DOHH2 (cell line): ENCODE results near the gene TMEM114.

Experiments used
- H3F3A ChIP-seq: fragments of 200-600 bp; sonication (generic), shearing (Covaris generic); 2 replicates; pipeline ENCODE4 v1.6.0; 2016; ENCODE audit warnings: antibody characterized with exemption, mild to moderate bottlenecking; ENCODE audit not compliant: control insufficient read depth, insufficient read depth
- H3K27ac ChIP-seq: fragments of 200-600 bp; sonication (generic); 2 replicates; pipeline ENCODE4 v1.5.1; 2014; ENCODE audit warnings: low read depth, mild to moderate bottlenecking, low read length, moderate library complexity
- H3K27me3 ChIP-seq: fragments of 200-600 bp; sonication (generic); 2 replicates; pipeline ENCODE4 v1.6.1; 2014; ENCODE audit warnings: mild to moderate bottlenecking, low read length, mixed read lengths; ENCODE audit not compliant: control insufficient read depth
- H3K36me3 ChIP-seq: fragments of 200-600 bp; sonication (generic); 2 replicates; pipeline ENCODE4 v1.6.1; 2014; ENCODE audit warnings: mild to moderate bottlenecking, low read length, moderate library complexity, mixed read lengths; ENCODE audit not compliant: control insufficient read depth
- H3K4me1 ChIP-seq: fragments of 200-600 bp; sonication (generic); 2 replicates; pipeline ENCODE4 v1.6.1; 2014; ENCODE audit warnings: mild to moderate bottlenecking, low read length, mixed read lengths; ENCODE audit not compliant: control insufficient read depth
- H3K4me2 ChIP-seq: fragments of 200-600 bp; sonication (generic); 2 replicates; pipeline ENCODE4 v1.6.0; 2014; ENCODE audit warnings: mild to moderate bottlenecking, low read length, moderate library complexity
- H3K4me3 ChIP-seq: fragments of 200-600 bp; sonication (generic); 2 replicates; pipeline ENCODE4 v1.5.1; 2014; ENCODE audit warnings: mild to moderate bottlenecking, low read length, mixed read lengths
- H3K79me2 ChIP-seq: fragments of 200-600 bp; sonication (generic); 2 replicates; pipeline ENCODE4 v1.6.1; 2014; ENCODE audit warnings: mild to moderate bottlenecking, low read length, mixed read lengths; ENCODE audit not compliant: control insufficient read depth
- H3K9me2 ChIP-seq: fragments of 200-600 bp; sonication (generic); replicated peaks from 2 replicates; pipeline ENCODE4 v1.6.1; 2014; ENCODE audit warnings: mild to moderate bottlenecking, low read length, mixed read lengths; ENCODE audit not compliant: control insufficient read depth
- H3K9me3 ChIP-seq: fragments of 200-600 bp; sonication (generic); 2 replicates; pipeline ENCODE4 v1.6.1; 2014; ENCODE audit warnings: antibody characterized with exemption, low read length, mixed read lengths; ENCODE audit not compliant: control insufficient read depth, insufficient read depth
- H4K20me1 ChIP-seq: fragments of 200-600 bp; sonication (generic); 2 replicates; pipeline ENCODE4 v1.6.0; 2014; ENCODE audit warnings: low read depth, mild to moderate bottlenecking, antibody characterized with exemption, low read length, moderate library complexity; ENCODE audit not compliant: control insufficient read depth, insufficient read depth
- CTCF ChIP-seq: fragments of 200-600 bp; sonication (generic); IDR thresholded peaks from one replicate; pipeline ENCODE4 v1.5.1; 2014; ENCODE audit warnings: antibody characterized with exemption, mild to moderate bottlenecking, low read depth, low read length; ENCODE audit not compliant: poor library complexity, severe bottlenecking
- EZH2phosphoT487 ChIP-seq: fragments of 200-600 bp; sonication (generic); IDR thresholded peaks from 2 replicates; pipeline ENCODE4 v1.6.1; 2017; ENCODE audit warnings: borderline replicate concordance, mild to moderate bottlenecking, antibody characterized with exemption, low read length, moderate library complexity, mixed read lengths

TMEM114 gene

GRCh38 chr16:8544406-8544805 is 45.9 kb downstream of the TMEM114 start:
- H3K79me2 ChIP-seq, result no peaks in the 10 kb centered on the region
- 0 out of 2 replicates have a peak, but pooled peaks cover 5% of the 10 kb centered on the region for H3K4me1 ChIP-seq
- H3K27ac ChIP-seq, result no peak overlapping the region

GRCh38 chr16:8543258-8543657 is 47.1 kb downstream of the TMEM114 start:
- no peaks in the 10 kb centered on the region; the same call in none of the 2 replicates for H3K27me3 ChIP-seq
- H3K9me2 ChIP-seq, result no peaks in the 10 kb centered on the region
- H3K4me2 ChIP-seq, result no peak overlapping the region
- no peak overlapping the region for H3K4me3 ChIP-seq
- 0 out of 2 replicates have a peak, but pooled peaks cover 5% of the 10 kb centered on the region for H3K4me1 ChIP-seq
- TF ChIP-seq CTCF (no peak), EZH2phosphoT487 (no peak)
- H3K36me3 ChIP-seq, result no peaks in the 10 kb centered on the region
- H4K20me1 ChIP-seq, result no peaks in the 10 kb centered on the region
- no peak overlapping the region for H3K27ac ChIP-seq
- H3K9me3 ChIP-seq, result no peaks in the 10 kb centered on the region
- no peaks in the 10 kb centered on the region for H3K79me2 ChIP-seq
- no peaks in the 10 kb centered on the region for H3F3A ChIP-seq

More at GRCh38 chr16:8544406-8544805, 45.9 kb downstream of the TMEM114 start:
- Histone ChIP-seq H3K27me3 (no peaks in the 10 kb centered on the region; the same call in none of the 2 replicates), H3K9me2 (no peaks in the 10 kb centered on the region), H3K36me3 (no peaks in the 10 kb centered on the region), H3K4me2 (no peak overlapping the region), H3F3A (no peaks in the 10 kb centered on the region), H3K4me3 (no peak overlapping the region), H4K20me1 (no peaks in the 10 kb centered on the region), H3K9me3 (no peaks in the 10 kb centered on the region)
- no peak for TF ChIP-seq EZH2phosphoT487
- TF ChIP-seq CTCF, result no peak

DNA sequence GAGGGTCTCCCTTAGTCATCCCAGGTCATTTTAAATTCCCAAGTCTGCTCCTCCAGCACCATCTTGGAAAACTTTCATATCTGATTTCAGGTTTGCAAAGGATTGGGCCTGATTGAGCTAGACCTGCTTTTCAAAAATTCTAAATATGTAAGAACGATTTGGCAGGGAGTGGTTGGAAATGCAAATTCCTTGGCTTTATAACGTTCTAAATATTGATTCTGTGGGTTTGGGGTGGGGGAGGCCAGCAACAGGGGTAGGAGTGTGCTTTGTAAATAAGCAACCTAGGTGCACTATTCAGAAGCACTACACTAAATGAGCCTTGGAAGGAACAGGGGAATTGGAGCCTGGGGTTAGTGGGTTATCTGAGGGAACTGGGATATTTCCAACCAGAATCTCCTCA is 47.9 kb downstream of the TMEM114 start:
- Histone ChIP-seq H3K9me2 (no peaks in the 10 kb centered on the region), H3K27ac (no peak overlapping the region), H3K9me3 (no peaks in the 10 kb centered on the region), H3K4me3 (no peak overlapping the region), H3K27me3 (no peaks in the 10 kb centered on the region; the same call in none of the 2 replicates), H3K79me2 (no peaks in the 10 kb centered on the region), H3K4me1 (0 out of 2 replicates have a peak, but pooled peaks cover 5% of the 10 kb centered on the region), H4K20me1 (no peaks in the 10 kb centered on the region), H3F3A (no peaks in the 10 kb centered on the region), H3K36me3 (no peaks in the 10 kb centered on the region), H3K4me2 (no peak overlapping the region)
- TF ChIP-seq CTCF (no peak), EZH2phosphoT487 (no peak)

- H3K4me3 ChIP-seq, result no peak overlapping the region
- no peaks in the 10 kb centered on the region; the same call in none of the 2 replicates for H3K27me3 ChIP-seq
- no peak overlapping the region for H3K4me2 ChIP-seq
- 0 out of 2 replicates have a peak, but pooled peaks cover 5% of the 10 kb centered on the region for H3K4me1 ChIP-seq
- no peaks in the 10 kb centered on the region for H3K9me3 ChIP-seq
- no peaks in the 10 kb centered on the region for H3K9me2 ChIP-seq
- H4K20me1 ChIP-seq, result no peaks in the 10 kb centered on the region
- no peaks in the 10 kb centered on the region for H3K79me2 ChIP-seq
- H3K36me3 ChIP-seq, result no peaks in the 10 kb centered on the region
- H3K27ac ChIP-seq, result no peak overlapping the region
- no peaks in the 10 kb centered on the region for H3F3A ChIP-seq
- TF ChIP-seq CTCF (no peak), EZH2phosphoT487 (no peak)
These were observed 48.4 kb downstream of the TMEM114 start for GRCh38 chr16:8541868-8542267.
